K562 (cell line): ENCODE measurements around the gene CACNA1E. TPM values are rescaled to one million over a fixed set of nuclear protein-coding genes. Genes with fewer than 3 reads are reported as not detected.

Experiments
- CBX3 ChIP-seq, 2 experiments: IDR thresholded peaks; 1 replicate in 1 of 2; 2 replicates in 1 of 2; pipeline ENCODE4 v1.6.1; 2012; ENCODE audit warnings: inconsistent platforms in 2 of 2, low read length in 2 of 2, borderline replicate concordance in 1 of 2, control low read depth in 1 of 2
- JUNB ChIP-seq: fragments of 450-650 bp; formaldehyde crosslinking; conservative IDR thresholded peaks from 2 replicates; pipeline ENCODE4 v1.4.0; 2020; ENCODE audit warnings: mild to moderate bottlenecking
- KLF6 ChIP-seq: fragments of 250-450 bp; sonication (Bioruptor Pico); IDR thresholded peaks from 2 replicates; pipeline ENCODE4 v1.4.0; 2020; ENCODE audit warnings: mild to moderate bottlenecking, moderate library complexity, borderline replicate concordance
- OTX1 ChIP-seq: fragments of 450-650 bp; formaldehyde crosslinking; IDR thresholded peaks from 2 replicates; pipeline ENCODE4 v1.4.0; 2022; ENCODE audit warnings: mild to moderate bottlenecking
- RCOR1 ChIP-seq, 2 experiments: IDR thresholded peaks; 2 replicates each; pipeline ENCODE4 v1.6.1; 2012; ENCODE audit warnings: low read depth in 2 of 2, low read length in 2 of 2, borderline replicate concordance in 1 of 2, improper control_type of control experiment in 1 of 2
- SMAD4 ChIP-seq: fragments of 250-450 bp; sonication (Bioruptor Pico); conservative IDR thresholded peaks from 2 replicates; pipeline ENCODE4 v1.8.0; 2021; ENCODE audit warnings: inconsistent platforms, mild to moderate bottlenecking, moderate library complexity
- ZNF140 ChIP-seq: fragments of 250-450 bp; sonication (Bioruptor Pico); IDR thresholded peaks from 2 replicates; pipeline ENCODE4 v1.8.0; 2021; ENCODE audit warnings: moderate library complexity, mild to moderate bottlenecking, inconsistent platforms
- ZNF311 ChIP-seq: fragments of 250-450 bp; sonication (Bioruptor Pico); IDR thresholded peaks from 2 replicates; pipeline ENCODE4 v1.4.0; 2020; ENCODE audit warnings: mild to moderate bottlenecking, moderate library complexity
- polyA plus RNA-seq, 8 experiments: library from polyadenylated mRNA; depleted of rRNA in 4 of 8; stranded (reverse) in 5 of 8; unstranded in 3 of 8; fragments of >200 nt; fragmentation: Nextera tagmentation in 2 of 8; fragmentation: Illumina TruSeq in 1 of 8; extraction: Ambion mirVana in 2 of 8; extraction: Trizol in 1 of 8; gene quantifications; 2 replicates each; pipeline versions ENCODE4 v1.2.1 to v1.2.3, GENCODE V29; 2011 to 2014; ENCODE audit warnings: inconsistent platforms in 1 of 8, missing spikeins in 1 of 8
- total RNA-seq, 7 experiments: library from RNA; depleted of rRNA in 6 of 7; stranded (reverse); fragments of >200 nt in 6 of 7; fragmentation: Illumina TruSeq in 2 of 7; extraction: Trizol in 2 of 7; gene quantifications; 2 replicates each; pipeline versions ENCODE4 v1.2.1 to v1.2.3, GENCODE V29; 2011 to 2021; ENCODE audit warnings: low replicate concordance in 1 of 7
- TF ChIP-seq, protein P1 (sequence below): sonication (generic); formaldehyde crosslinking; IDR thresholded peaks from 2 replicates; pipeline ENCODE4 v1.8.0; 2023; ENCODE audit warnings: mild to moderate bottlenecking, missing genetic modification reagents
- TF ChIP-seq, protein P2 (sequence below): fragments of 450-650 bp; IDR thresholded peaks from 2 replicates; pipeline ENCODE4 v1.6.1; 2018; ENCODE audit warnings: mild to moderate bottlenecking, low read depth; ENCODE audit not compliant: partially characterized antibody
- TF ChIP-seq, protein P3 (sequence below): fragments of 200-800 bp; sonication (Bioruptor generic); IDR thresholded peaks from 2 replicates; pipeline ENCODE4 v1.6.1; 2016; ENCODE audit warnings: missing genetic modification characterization, missing compliant biosample characterization
- TF ChIP-seq, protein P4 (sequence below): fragments of 450-650 bp; formaldehyde crosslinking; IDR thresholded peaks from 2 replicates; pipeline ENCODE4 v1.4.0; 2022; ENCODE audit warnings: missing genetic modification characterization
- TF ChIP-seq, protein P5 (sequence below): sonication (generic); formaldehyde crosslinking; IDR thresholded peaks from 2 replicates; pipeline ENCODE4 v1.8.0; 2022; ENCODE audit warnings: mild to moderate bottlenecking, missing genetic modification reagents

CACNA1E gene
- total and polyA plus RNA-seq, 9 of the 15 experiments (the other 6 are each of a cell fraction or from before 2014, with no cell fraction given), result under 0.01 to 0.04 TPM; not detected in 7

DNA sequence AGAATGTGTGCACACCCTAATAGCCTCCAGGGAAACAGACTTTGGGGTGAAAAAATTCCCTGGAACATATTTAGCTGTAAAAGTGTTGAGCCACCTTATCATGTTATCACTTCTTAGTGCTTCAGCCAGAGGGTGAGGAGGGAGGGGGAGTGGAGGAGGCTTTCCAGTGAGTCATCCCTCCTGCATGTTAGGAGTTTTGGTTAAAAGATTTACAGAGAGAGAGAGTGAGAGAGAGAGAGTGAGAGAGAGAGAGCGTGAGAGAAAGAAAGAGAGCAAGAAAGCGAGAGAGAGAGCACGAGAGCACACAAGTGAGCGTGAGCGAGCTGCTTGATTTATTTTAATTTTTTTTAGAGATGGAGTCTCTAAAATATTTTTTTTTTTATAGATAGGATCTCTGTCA is 13.5 kb upstream of the CACNA1E start (continued):
- TF ChIP-seq, protein P1, sequence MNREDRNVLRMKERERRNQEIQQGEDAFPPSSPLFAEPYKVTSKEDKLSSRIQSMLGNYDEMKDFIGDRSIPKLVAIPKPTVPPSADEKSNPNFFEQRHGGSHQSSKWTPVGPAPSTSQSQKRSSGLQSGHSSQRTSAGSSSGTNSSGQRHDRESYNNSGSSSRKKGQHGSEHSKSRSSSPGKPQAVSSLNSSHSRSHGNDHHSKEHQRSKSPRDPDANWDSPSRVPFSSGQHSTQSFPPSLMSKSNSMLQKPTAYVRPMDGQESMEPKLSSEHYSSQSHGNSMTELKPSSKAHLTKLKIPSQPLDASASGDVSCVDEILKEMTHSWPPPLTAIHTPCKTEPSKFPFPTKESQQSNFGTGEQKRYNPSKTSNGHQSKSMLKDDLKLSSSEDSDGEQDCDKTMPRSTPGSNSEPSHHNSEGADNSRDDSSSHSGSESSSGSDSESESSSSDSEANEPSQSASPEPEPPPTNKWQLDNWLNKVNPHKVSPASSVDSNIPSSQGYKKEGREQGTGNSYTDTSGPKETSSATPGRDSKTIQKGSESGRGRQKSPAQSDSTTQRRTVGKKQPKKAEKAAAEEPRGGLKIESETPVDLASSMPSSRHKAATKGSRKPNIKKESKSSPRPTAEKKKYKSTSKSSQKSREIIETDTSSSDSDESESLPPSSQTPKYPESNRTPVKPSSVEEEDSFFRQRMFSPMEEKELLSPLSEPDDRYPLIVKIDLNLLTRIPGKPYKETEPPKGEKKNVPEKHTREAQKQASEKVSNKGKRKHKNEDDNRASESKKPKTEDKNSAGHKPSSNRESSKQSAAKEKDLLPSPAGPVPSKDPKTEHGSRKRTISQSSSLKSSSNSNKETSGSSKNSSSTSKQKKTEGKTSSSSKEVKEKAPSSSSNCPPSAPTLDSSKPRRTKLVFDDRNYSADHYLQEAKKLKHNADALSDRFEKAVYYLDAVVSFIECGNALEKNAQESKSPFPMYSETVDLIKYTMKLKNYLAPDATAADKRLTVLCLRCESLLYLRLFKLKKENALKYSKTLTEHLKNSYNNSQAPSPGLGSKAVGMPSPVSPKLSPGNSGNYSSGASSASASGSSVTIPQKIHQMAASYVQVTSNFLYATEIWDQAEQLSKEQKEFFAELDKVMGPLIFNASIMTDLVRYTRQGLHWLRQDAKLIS (CRISPR knock-in tag), result no peak
- TF ChIP-seq CBX3 (IDR thresholded peaks at IDR 0.05; ENCODE audit: borderline replicate concordance in 1 of 2, low read length in 2 of 2), result no peak
- no peak for TF ChIP-seq ZNF140
- TF ChIP-seq, protein P2, sequence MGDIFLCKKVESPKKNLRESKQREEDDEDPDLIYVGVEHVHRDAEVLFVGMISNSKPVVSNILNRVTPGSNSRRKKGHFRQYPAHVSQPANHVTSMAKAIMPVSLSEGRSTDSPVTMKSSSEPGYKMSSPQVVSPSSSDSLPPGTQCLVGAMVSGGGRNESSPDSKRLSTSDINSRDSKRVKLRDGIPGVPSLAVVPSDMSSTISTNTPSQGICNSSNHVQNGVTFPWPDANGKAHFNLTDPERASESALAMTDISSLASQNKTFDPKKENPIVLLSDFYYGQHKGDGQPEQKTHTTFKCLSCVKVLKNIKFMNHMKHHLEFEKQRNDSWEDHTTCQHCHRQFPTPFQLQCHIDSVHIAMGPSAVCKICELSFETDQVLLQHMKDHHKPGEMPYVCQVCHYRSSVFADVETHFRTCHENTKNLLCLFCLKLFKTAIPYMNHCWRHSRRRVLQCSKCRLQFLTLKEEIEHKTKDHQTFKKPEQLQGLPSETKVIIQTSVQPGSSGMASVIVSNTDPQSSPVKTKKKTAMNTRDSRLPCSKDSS, result no peak
- no peak for TF ChIP-seq SMAD4 (CRISPR knock-in tag)
- TF ChIP-seq KLF6 (CRISPR knock-in tag), result no peak
- TF ChIP-seq, protein P3, sequence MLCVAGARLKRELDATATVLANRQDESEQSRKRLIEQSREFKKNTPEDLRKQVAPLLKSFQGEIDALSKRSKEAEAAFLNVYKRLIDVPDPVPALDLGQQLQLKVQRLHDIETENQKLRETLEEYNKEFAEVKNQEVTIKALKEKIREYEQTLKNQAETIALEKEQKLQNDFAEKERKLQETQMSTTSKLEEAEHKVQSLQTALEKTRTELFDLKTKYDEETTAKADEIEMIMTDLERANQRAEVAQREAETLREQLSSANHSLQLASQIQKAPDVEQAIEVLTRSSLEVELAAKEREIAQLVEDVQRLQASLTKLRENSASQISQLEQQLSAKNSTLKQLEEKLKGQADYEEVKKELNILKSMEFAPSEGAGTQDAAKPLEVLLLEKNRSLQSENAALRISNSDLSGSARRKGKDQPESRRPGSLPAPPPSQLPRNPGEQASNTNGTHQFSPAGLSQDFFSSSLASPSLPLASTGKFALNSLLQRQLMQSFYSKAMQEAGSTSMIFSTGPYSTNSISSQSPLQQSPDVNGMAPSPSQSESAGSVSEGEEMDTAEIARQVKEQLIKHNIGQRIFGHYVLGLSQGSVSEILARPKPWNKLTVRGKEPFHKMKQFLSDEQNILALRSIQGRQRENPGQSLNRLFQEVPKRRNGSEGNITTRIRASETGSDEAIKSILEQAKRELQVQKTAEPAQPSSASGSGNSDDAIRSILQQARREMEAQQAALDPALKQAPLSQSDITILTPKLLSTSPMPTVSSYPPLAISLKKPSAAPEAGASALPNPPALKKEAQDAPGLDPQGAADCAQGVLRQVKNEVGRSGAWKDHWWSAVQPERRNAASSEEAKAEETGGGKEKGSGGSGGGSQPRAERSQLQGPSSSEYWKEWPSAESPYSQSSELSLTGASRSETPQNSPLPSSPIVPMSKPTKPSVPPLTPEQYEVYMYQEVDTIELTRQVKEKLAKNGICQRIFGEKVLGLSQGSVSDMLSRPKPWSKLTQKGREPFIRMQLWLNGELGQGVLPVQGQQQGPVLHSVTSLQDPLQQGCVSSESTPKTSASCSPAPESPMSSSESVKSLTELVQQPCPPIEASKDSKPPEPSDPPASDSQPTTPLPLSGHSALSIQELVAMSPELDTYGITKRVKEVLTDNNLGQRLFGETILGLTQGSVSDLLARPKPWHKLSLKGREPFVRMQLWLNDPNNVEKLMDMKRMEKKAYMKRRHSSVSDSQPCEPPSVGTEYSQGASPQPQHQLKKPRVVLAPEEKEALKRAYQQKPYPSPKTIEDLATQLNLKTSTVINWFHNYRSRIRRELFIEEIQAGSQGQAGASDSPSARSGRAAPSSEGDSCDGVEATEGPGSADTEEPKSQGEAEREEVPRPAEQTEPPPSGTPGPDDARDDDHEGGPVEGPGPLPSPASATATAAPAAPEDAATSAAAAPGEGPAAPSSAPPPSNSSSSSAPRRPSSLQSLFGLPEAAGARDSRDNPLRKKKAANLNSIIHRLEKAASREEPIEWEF, result no peak
- peak in 1 of 2 experiments; percentile 73; a peak in 1 of 4 replicates for TF ChIP-seq RCOR1 (IDR thresholded peaks at IDR 0.05; ENCODE audit: borderline replicate concordance in 1 of 2, low read depth in 2 of 2, low read length in 2 of 2)
- TF ChIP-seq, protein P4, sequence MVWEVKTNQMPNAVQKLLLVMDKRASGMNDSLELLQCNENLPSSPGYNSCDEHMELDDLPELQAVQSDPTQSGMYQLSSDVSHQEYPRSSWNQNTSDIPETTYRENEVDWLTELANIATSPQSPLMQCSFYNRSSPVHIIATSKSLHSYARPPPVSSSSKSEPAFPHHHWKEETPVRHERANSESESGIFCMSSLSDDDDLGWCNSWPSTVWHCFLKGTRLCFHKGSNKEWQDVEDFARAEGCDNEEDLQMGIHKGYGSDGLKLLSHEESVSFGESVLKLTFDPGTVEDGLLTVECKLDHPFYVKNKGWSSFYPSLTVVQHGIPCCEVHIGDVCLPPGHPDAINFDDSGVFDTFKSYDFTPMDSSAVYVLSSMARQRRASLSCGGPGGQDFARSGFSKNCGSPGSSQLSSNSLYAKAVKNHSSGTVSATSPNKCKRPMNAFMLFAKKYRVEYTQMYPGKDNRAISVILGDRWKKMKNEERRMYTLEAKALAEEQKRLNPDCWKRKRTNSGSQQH, result 0 out of 2 replicates have a peak, but pooled peaks have one; percentile 81
- TF ChIP-seq ZNF311 (CRISPR knock-in tag), result no peak
- peak; percentile 59; the same call in 1 of the 2 replicates for TF ChIP-seq OTX1 (CRISPR knock-in tag)
- peak; percentile 63 for TF ChIP-seq JUNB (CRISPR knock-in tag)
- TF ChIP-seq, protein P5, sequence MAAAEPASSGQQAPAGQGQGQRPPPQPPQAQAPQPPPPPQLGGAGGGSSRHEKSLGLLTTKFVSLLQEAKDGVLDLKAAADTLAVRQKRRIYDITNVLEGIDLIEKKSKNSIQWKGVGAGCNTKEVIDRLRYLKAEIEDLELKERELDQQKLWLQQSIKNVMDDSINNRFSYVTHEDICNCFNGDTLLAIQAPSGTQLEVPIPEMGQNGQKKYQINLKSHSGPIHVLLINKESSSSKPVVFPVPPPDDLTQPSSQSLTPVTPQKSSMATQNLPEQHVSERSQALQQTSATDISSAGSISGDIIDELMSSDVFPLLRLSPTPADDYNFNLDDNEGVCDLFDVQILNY, result no peak
